Activated B cell treated with CpG ODN at 0.5 μM for 24 hours (primary cell): ENCODE results near the gene INCA1. TPM values are rescaled to one million over a fixed set of nuclear protein-coding genes. Genes with fewer than 3 reads are reported as not detected.
A peak's percentile ranks its signal among the peaks of the same experiment; 100 is the strongest.

Experiments used
- ATAC-seq: fragments of 200-7000 bp; cut with Tn5 transposase; one replicate; pipeline ENCODE4 v1.10.0; 2021; ENCODE audit warnings: low read depth, mild to moderate bottlenecking, moderate library complexity
- CTCF ChIA-PET: fragments of 350-600 bp; sonication (Branson Sonifier 250); formaldehyde crosslinking; loops from one replicate; lab custom pipeline; 2021; ENCODE audit warnings: antibody characterized with exemption; lab: Charles Lee
- POLR2A ChIA-PET: fragments of 350-600 bp; sonication (Branson Sonifier 250); formaldehyde crosslinking; loops from one replicate; lab custom pipeline; 2021; ENCODE audit warnings: antibody characterized with exemption; lab: Charles Lee
- DNase-seq: peaks from one replicate; pipeline ENCODE4 v3.0.0; 2022
- H3K27ac Mint-ChIP-seq: one replicate; pipeline ENCODE4 v1.8.0; 2020; ENCODE audit warnings: mixed read lengths
- H3K27me3 Mint-ChIP-seq: one replicate; pipeline ENCODE4 v1.8.0; 2021; ENCODE audit warnings: mixed read lengths
- H3K36me3 Mint-ChIP-seq: one replicate; pipeline ENCODE4 v1.8.0; 2021; ENCODE audit warnings: low read depth, mixed read lengths
- H3K4me1 Mint-ChIP-seq: one replicate; pipeline ENCODE4 v1.8.0; 2021; ENCODE audit warnings: mixed read lengths
- H3K4me3 Mint-ChIP-seq: one replicate; pipeline ENCODE4 v1.8.0; 2020; ENCODE audit warnings: mild to moderate bottlenecking, mixed read lengths
- H3K9me3 Mint-ChIP-seq: one replicate; pipeline ENCODE4 v1.8.0; 2020; ENCODE audit warnings: mixed read lengths
- CTCF ChIP-seq: fragments of 200-600 bp; IDR thresholded peaks from one replicate; pipeline ENCODE4 v1.8.0; 2022; ENCODE audit warnings: antibody characterized with exemption, mild to moderate bottlenecking
- intact Hi-C: fragments of 100-400 bp; cut with micrococcal nuclease; formaldehyde crosslinking; loops from one replicate; pipeline ENCODE4 v1.15.1; 2024
- total RNA-seq: library from RNA; stranded (reverse); gene quantifications from 2 replicates; pipeline ENCODE4 v1.2.3, GENCODE V29; 2022

The INCA1 gene
- total RNA-seq, 1 donor from 2014 or later: 0.44 TPM

GRCh38 chr17:5019475-5019956 is 22.2 kb upstream of the INCA1 start:
- no peak for TF ChIP-seq CTCF
- Mint-ChIP-seq H3K9me3 (no peaks in the 10 kb centered on the region), H3K36me3 (peaks cover 53% of the 10 kb centered on the region), H3K4me1 (peaks cover 28% of the 10 kb centered on the region), H3K27ac (peak overlapping the region; percentile 32), H3K27me3 (no peaks in the 10 kb centered on the region), H3K4me3 (no peak overlapping the region)
- peak; percentile 49 for ATAC-seq
- ChIA-PET CTCF (interaction anchor here (0.6 to 2.4 kb wide), 5 partner anchors 11 to 110 kb away, joined by 3 to 18 read pairs (median 3); no protein-coding TSS in a partner anchor), POLR2A (interaction anchor here (0.5 to 1.3 kb wide), 9 partner anchors 21 to 110 kb away, joined by 3 to 9 read pairs (median 5); partner anchors contain the start of genes INCA1, KIF1C, RNF167 and SLC25A11)
- intact Hi-C loops: loop anchor here (1.0 kb wide), 3 partner anchors 12 to 110 kb away; partner anchors contain the start of gene CAMTA2
- peak; percentile 31 for DNase-seq

DNA sequence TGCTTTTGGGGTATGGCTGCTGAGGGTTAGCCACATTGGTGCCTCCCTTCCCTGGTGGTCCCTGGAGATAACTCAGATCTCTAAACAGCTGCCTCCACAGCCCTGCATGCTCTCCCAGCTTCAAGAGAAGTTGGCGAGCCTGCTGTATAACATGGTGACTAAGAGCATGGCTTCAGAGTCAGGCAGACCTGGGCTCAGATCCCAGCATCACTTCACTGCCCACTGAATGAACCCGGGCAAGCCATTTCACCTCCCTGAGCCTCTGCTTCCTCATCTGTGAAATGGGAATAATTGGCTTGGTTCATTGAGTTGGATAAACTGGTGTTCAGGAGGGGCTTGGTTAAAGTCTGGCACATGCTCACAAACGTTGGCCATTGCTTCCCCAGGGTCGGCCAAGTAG is 17.0 kb upstream of the INCA1 start:
- CTCF ChIA-PET: no interaction called here
- H3K36me3 Mint-ChIP-seq: peaks cover 44% of the 10 kb centered on the region

GRCh38 chr17:5011928-5012327 is 14.6 kb upstream of the INCA1 start:
- H3K27me3 Mint-ChIP-seq: peaks cover 2% of the 10 kb centered on the region
- H3K9me3 Mint-ChIP-seq: no peaks in the 10 kb centered on the region
- H3K36me3 Mint-ChIP-seq: peaks cover 57% of the 10 kb centered on the region
- intact Hi-C loops: no loop called here
- no peak for TF ChIP-seq CTCF
- no peak overlapping the region for H3K27ac Mint-ChIP-seq
- ChIA-PET CTCF (no interaction called here), POLR2A (no interaction called here)
- no peak overlapping the region for H3K4me3 Mint-ChIP-seq
- DNase-seq (no peak), ATAC-seq (no peak)
- peaks cover 11% of the 10 kb centered on the region for H3K4me1 Mint-ChIP-seq

More for the DNA sequence above, 17.0 kb upstream of the INCA1 start:
- Mint-ChIP-seq H3K27me3 (peaks cover 2% of the 10 kb centered on the region), H3K27ac (no peak overlapping the region), H3K4me1 (peaks cover 24% of the 10 kb centered on the region), H3K4me3 (no peak overlapping the region), H3K9me3 (no peaks in the 10 kb centered on the region)
- no peak for TF ChIP-seq CTCF
- DNase-seq (no peak), ATAC-seq (no peak)
- POLR2A ChIA-PET: no interaction called here
- intact Hi-C loops: no loop called here

GRCh38 chr17:5003214-5003867 is 6.0 kb upstream of the INCA1 start:
- ATAC-seq: no peak
- CTCF ChIA-PET: no interaction called here
- Mint-ChIP-seq H3K4me1 (peaks cover 16% of the 10 kb centered on the region), H3K4me3 (no peak overlapping the region), H3K27ac (no peak overlapping the region), H3K9me3 (no peaks in the 10 kb centered on the region), H3K36me3 (peaks cover 77% of the 10 kb centered on the region), H3K27me3 (no peaks in the 10 kb centered on the region)
- no peak for TF ChIP-seq CTCF
- intact Hi-C loops: no loop called here
- no peak for DNase-seq
- POLR2A ChIA-PET: no interaction called here

- no peak overlapping the region for H3K27ac Mint-ChIP-seq
- ChIA-PET POLR2A (interaction anchor here (0.6 to 1.1 kb wide), 2 partner anchors 38 to 55 kb away, joined by 3 read pairs; no protein-coding TSS in a partner anchor), CTCF (no interaction called here)
- ATAC-seq (no peak), DNase-seq (no peak)
- no peak overlapping the region for H3K4me3 Mint-ChIP-seq
- H3K4me1 Mint-ChIP-seq: peaks cover 17% of the 10 kb centered on the region
- no peaks in the 10 kb centered on the region for H3K27me3 Mint-ChIP-seq
- TF ChIP-seq CTCF: no peak
- intact Hi-C loops: no loop called here
- H3K36me3 Mint-ChIP-seq: peaks cover 66% of the 10 kb centered on the region
- no peaks in the 10 kb centered on the region for H3K9me3 Mint-ChIP-seq
These were observed 4.9 kb upstream of the INCA1 start for GRCh38 chr17:5002121-5002788.
